Stimulated activated naive B cell treated with anti-CD40 and anti-IgM and Interleukin-4, amounts not matched to agents 10 μg/mL and 1 μg/mL and 100 μg/mL, for 72 hours (primary cell): Measurements from ENCODE around the gene PRRC2B.
"Not testable (repeated sequence)": the region's sequence is repeated elsewhere in the genome, so short reads cannot be mapped to it uniquely, and the experiment has no call there.

ENCODE experiments used
- ATAC-seq, 2 donors: fragments of 150-1000 bp; cut with Tn5 transposase; replicated peaks; 2 replicates each; pipeline ENCODE4 v1.10.0; 2021; ENCODE audit warnings: moderate library complexity in 1 of 2
- DNase-seq: peaks from one replicate; pipeline ENCODE4 v3.0.0; 2021
- H3K27ac Mint-ChIP-seq: one replicate; pipeline ENCODE4 v1.8.0; 2022; ENCODE audit warnings: mild to moderate bottlenecking, mixed read lengths
- H3K27me3 Mint-ChIP-seq, 2 donors: one replicate each; pipeline ENCODE4 v1.8.0; 2022; ENCODE audit warnings: mixed read lengths in 2 of 2
- H3K36me3 Mint-ChIP-seq, 2 donors: one replicate each; pipeline ENCODE4 v1.8.0; 2022; ENCODE audit warnings: mixed read lengths in 2 of 2, mild to moderate bottlenecking in 1 of 2
- H3K4me1 Mint-ChIP-seq, 2 donors: one replicate each; pipeline ENCODE4 v1.8.0; 2022; ENCODE audit warnings: mixed read lengths in 2 of 2, mild to moderate bottlenecking in 1 of 2
- H3K4me3 Mint-ChIP-seq, 2 donors: one replicate each; pipeline ENCODE4 v1.8.0; 2022; ENCODE audit warnings: mild to moderate bottlenecking in 2 of 2, mixed read lengths in 2 of 2, moderate library complexity in 1 of 2
- H3K9me3 Mint-ChIP-seq, 2 donors: one replicate each; pipeline ENCODE4 v1.8.0; 2022; ENCODE audit warnings: mixed read lengths in 2 of 2, mild to moderate bottlenecking in 1 of 2

The PRRC2B gene

DNA sequence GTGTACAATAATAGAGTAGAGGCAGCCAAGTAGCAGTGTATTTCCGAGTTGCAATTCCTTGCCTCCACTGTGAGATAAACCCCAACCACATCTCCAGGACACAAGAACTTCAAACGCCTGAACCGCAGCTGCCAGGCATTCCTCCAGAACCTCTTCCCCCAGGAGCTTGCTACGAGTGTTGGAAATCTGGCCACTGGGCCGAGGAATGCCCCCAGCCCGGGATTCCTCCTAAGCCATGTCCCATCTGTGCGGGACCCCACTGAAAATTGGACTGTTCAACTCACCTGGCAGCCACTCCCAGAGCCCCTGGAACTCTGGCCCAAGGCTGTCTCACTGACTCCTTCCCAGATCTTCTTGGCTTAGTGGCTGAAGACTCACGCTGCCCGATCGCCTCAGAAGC, 155.3 kb downstream of the PRRC2B start:
- Mint-ChIP-seq H3K36me3 (peaks cover 11 to 32% of the 10 kb centered on the region in 2 donors), H3K9me3 (peaks cover 12 to 15% of the 10 kb centered on the region in 2 donors), H3K4me1 (peaks cover 6 to 13% of the 10 kb centered on the region in 2 donors), H3K27me3 (peaks cover 66 to 79% of the 10 kb centered on the region in 2 donors)
- ATAC-seq, DNase-seq, H3K4me3 Mint-ChIP-seq, H3K27ac Mint-ChIP-seq: not testable (repeated sequence)
